ENCODE results near the gene HJV.

HJV gene

GRCh38 chr1:145993618-145994390 lies 27.7 kb downstream of the HJV start:
- no peak for DNase-seq (ENCODE audit: low read depth)

GRCh38 chr1:145992958-145993617 lies 28.4 kb downstream of the HJV start:
- DNase-seq (ENCODE audit: low read depth), result no peak

- DNase-seq (ENCODE audit: low read depth), result no peak
These were observed 29.0 kb downstream of the HJV start for GRCh38 chr1:145992502-145992936.

GRCh38 chr1:145991735-145992412 lies 29.7 kb downstream of the HJV start:
- no peak for DNase-seq (ENCODE audit: low read depth)

- no peak for DNase-seq (ENCODE audit: low read depth)
These were observed 31.2 kb downstream of the HJV start for GRCh38 chr1:145990249-145990855.

- DNase-seq (ENCODE audit: low read depth), result no peak
These were observed 32.8 kb downstream of the HJV start for GRCh38 chr1:145988773-145989172.

GRCh38 chr1:145987926-145988325 lies 33.6 kb downstream of the HJV start:
- no peak for DNase-seq (ENCODE audit: low read depth)

- no peak for DNase-seq (ENCODE audit: low read depth)
These were observed 35.0 kb downstream of the HJV start for GRCh38 chr1:145986551-145986950.

GRCh38 chr1:145985502-145986439 lies 35.8 kb downstream of the HJV start:
- no peak for DNase-seq (ENCODE audit: low read depth)

GRCh38 chr1:145985129-145985501 lies 36.4 kb downstream of the HJV start:
- no peak for DNase-seq (ENCODE audit: low read depth)

- no peak for DNase-seq (ENCODE audit: low read depth)
These were observed 37.3 kb downstream of the HJV start for GRCh38 chr1:145983960-145984830.

GRCh38 chr1:145983206-145983675 lies 38.3 kb downstream of the HJV start:
- DNase-seq (ENCODE audit: low read depth), result no peak

- DNase-seq (ENCODE audit: low read depth), result no peak
These were observed 39.4 kb downstream of the HJV start for GRCh38 chr1:145982010-145982723.

- DNase-seq (ENCODE audit: low read depth), result no peak
These were observed 41.0 kb downstream of the HJV start for GRCh38 chr1:145980457-145980994.

- no peak for DNase-seq (ENCODE audit: low read depth)
These were observed 41.6 kb downstream of the HJV start for GRCh38 chr1:145979746-145980456.

GRCh38 chr1:145978854-145979745 lies 42.4 kb downstream of the HJV start:
- DNase-seq (ENCODE audit: low read depth), result peak; percentile 98

GRCh38 chr1:145978471-145978853 lies 43.1 kb downstream of the HJV start:
- no peak for DNase-seq (ENCODE audit: low read depth)

Measured in HS-27A (cell line).